T-cell (primary cell): ENCODE results near the gene WNK1. TPM values are rescaled to one million over a fixed set of nuclear protein-coding genes. Genes with fewer than 3 reads are reported as not detected.

Source experiments
- ATAC-seq, 4 experiments: fragments of 200-7000 bp in 3 of 4; fragments of 150-1000 bp in 1 of 4; cut with Tn5 transposase; replicated peaks in 1 of 4; 1 replicate in 3 of 4; 2 replicates in 1 of 4; pipeline ENCODE4 v1.10.0; 2021; ENCODE audit warnings: moderate library complexity in 3 of 4, mild to moderate bottlenecking in 2 of 4, moderate number of reproducible peaks in 1 of 4
- CTCF ChIA-PET, 2 donors: fragments of 300-600 bp; sonication (Branson Sonifier 250); formaldehyde crosslinking; loops; one replicate each; lab custom pipeline; 2022; ENCODE audit warnings: antibody characterized with exemption in 2 of 2; lab: Charles Lee
- POLR2A ChIA-PET, 2 donors: fragments of 300-600 bp; sonication (Branson Sonifier 250); formaldehyde crosslinking; loops; one replicate each; lab custom pipeline; 2022; ENCODE audit warnings: antibody characterized with exemption in 2 of 2; lab: Charles Lee
- DNase-seq, 35 experiments: peaks; one replicate each; pipeline versions ENCODE4 v3.0.0 to v3.0.0-alpha.2; 2013 to 2023
- H3K27ac ChIP-seq: one replicate; pipeline ENCODE4 v1.5.1; 2013; ENCODE audit warnings: low read length
- H3K27me3 ChIP-seq, 2 experiments: replicated peaks in 1 of 2; 1 replicate in 1 of 2; 2 replicates in 1 of 2; pipeline versions ENCODE4 v1.6.1 to v1.7.0; 2013; ENCODE audit warnings: low read length in 1 of 2, mixed read lengths in 1 of 2; ENCODE audit not compliant: control insufficient read depth in 2 of 2, insufficient read depth in 2 of 2; ENCODE audit errors: extremely low read depth in 1 of 2
- H3K36me3 ChIP-seq, 2 donors: 1 replicate in 1 of 2; 2 replicates in 1 of 2; pipeline versions ENCODE4 v1.6.1 to v1.7.0; 2013; ENCODE audit warnings: low read length in 1 of 2; ENCODE audit not compliant: control insufficient read depth in 2 of 2, insufficient read depth in 1 of 2; ENCODE audit errors: extremely low read depth in 1 of 2
- H3K4me1 ChIP-seq, 2 experiments: 1 replicate in 1 of 2; 2 replicates in 1 of 2; pipeline versions ENCODE4 v1.6.1 to v1.7.0; 2013; ENCODE audit warnings: low read length in 2 of 2, mixed read lengths in 1 of 2; ENCODE audit not compliant: insufficient read depth in 2 of 2, control insufficient read depth in 1 of 2; ENCODE audit errors: extremely low read depth in 1 of 2
- H3K4me3 ChIP-seq, 2 donors: 1 replicate in 1 of 2; 2 replicates in 1 of 2; pipeline versions ENCODE4 v1.5.1 to v1.7.0; 2013; ENCODE audit warnings: mild to moderate bottlenecking in 2 of 2, low read length in 1 of 2, moderate library complexity in 1 of 2; ENCODE audit not compliant: control insufficient read depth in 1 of 2; ENCODE audit errors: extremely low read depth in 1 of 2
- H3K9me3 ChIP-seq: 2 replicates; pipeline ENCODE4 v1.7.0; 2013
- H3K27ac Mint-ChIP-seq, 2 donors: one replicate each; pipeline ENCODE4 v1.8.0; 2020 to 2021; ENCODE audit warnings: mild to moderate bottlenecking in 2 of 2, mixed read lengths in 2 of 2
- H3K27me3 Mint-ChIP-seq, 2 donors: one replicate each; pipeline ENCODE4 v1.8.0; 2021 to 2022; ENCODE audit warnings: mixed read lengths in 2 of 2
- H3K36me3 Mint-ChIP-seq: one replicate; pipeline ENCODE4 v1.8.0; 2021; ENCODE audit warnings: mixed read lengths
- H3K4me1 Mint-ChIP-seq, 3 donors: one replicate each; pipeline ENCODE4 v1.8.0; 2020 to 2022; ENCODE audit warnings: mixed read lengths in 3 of 3, mild to moderate bottlenecking in 1 of 3
- H3K4me3 Mint-ChIP-seq, 3 donors: one replicate each; pipeline ENCODE4 v1.8.0; 2020 to 2022; ENCODE audit warnings: mild to moderate bottlenecking in 3 of 3, mixed read lengths in 3 of 3, moderate library complexity in 3 of 3
- H3K9me3 Mint-ChIP-seq, 3 donors: one replicate each; pipeline ENCODE4 v1.8.0; 2020 to 2022; ENCODE audit warnings: mixed read lengths in 3 of 3
- WGBS: methylation state at CpG from one replicate; pipeline ENCODE4 v1.1.5; 2013; ENCODE audit warnings: missing lambda C conversion rate; ENCODE audit not compliant: insufficient coverage; 5-methylcytosine and 5-hydroxymethylcytosine counted together
- total RNA-seq, 35 experiments: library from RNA in 6 of 35; stranded (reverse) in 6 of 35; fragments of 120-200 nt in 1 of 35; gene quantifications; one replicate each; pipeline versions ENCODE4 v1.2.1 to v1.2.4 and lab custom pipeline; 2013 to 2026

Gene WNK1
- total RNA-seq, 5 donors from 2014 or later (not counting 1 experiment from before 2014, with no cell fraction given): 168 to 287 (median 179) TPM

- no peaks in the 10 kb centered on the region for H3K36me3 Mint-ChIP-seq
- H3K27ac ChIP-seq: peak overlapping the region; percentile 15
- WGBS: 72% methylated on average over 2 of the region's 5 CpGs
- peaks cover 78 to 91% (median 82%) of the 10 kb centered on the region in 3 donors for H3K4me1 Mint-ChIP-seq
- peak in 3 of 4 experiments; percentile 28 to 65 (median 34) for ATAC-seq
- peak in 8 of 35 experiments; percentile 2 to 33 (median 12) for DNase-seq
- peaks cover 0 to 4% of the 10 kb centered on the region in 2 donors for H3K36me3 ChIP-seq
- POLR2A ChIA-PET: interaction anchor here in 1 of 2 donors (0.6 to 2.6 kb wide), 2 partner anchors 32 to 41 kb away, joined by 3 to 13 read pairs; no protein-coding TSS in a partner anchor
- H3K4me1 ChIP-seq: peaks cover 31 to 65% of the 10 kb centered on the region in 2 experiments
- no peaks in the 10 kb centered on the region for H3K27me3 Mint-ChIP-seq
- H3K27me3 ChIP-seq: no peaks in the 10 kb centered on the region
- H3K4me3 Mint-ChIP-seq: peak overlapping the region in 1 of 3 donors; percentile 48
- CTCF ChIA-PET: interaction anchor here (0.7 to 3.4 kb wide), 4 partner anchors 10 to 90 kb away, joined by 3 to 60 read pairs (median 5); partner anchors contain the start of gene WNK1 (in 1 of the 2)
- peak overlapping the region; percentile 78 to 86 for H3K27ac Mint-ChIP-seq
- H3K4me3 ChIP-seq: no peak overlapping the region
- no peaks in the 10 kb centered on the region for H3K9me3 ChIP-seq
- peaks cover 2 to 7% (median 3%) of the 10 kb centered on the region in 3 donors for H3K9me3 Mint-ChIP-seq
These were observed 25.9 kb upstream of the WNK1 start for GRCh38 chr12:726281-727140.

GRCh38 chr12:727321-727720, 25.1 kb upstream of the WNK1 start:
- Histone ChIP-seq H3K4me1 (peaks cover 33 to 64% of the 10 kb centered on the region in 2 experiments), H3K27me3 (no peaks in the 10 kb centered on the region), H3K27ac (no peak overlapping the region), H3K9me3 (no peaks in the 10 kb centered on the region), H3K4me3 (no peak overlapping the region), H3K36me3 (peaks cover 0 to 4% of the 10 kb centered on the region in 2 donors)
- Mint-ChIP-seq H3K36me3 (no peaks in the 10 kb centered on the region), H3K4me3 (peak overlapping the region in 1 of 3 donors; percentile 4), H3K27ac (peak overlapping the region; percentile 78 to 86), H3K9me3 (peaks cover 2 to 7% (median 3%) of the 10 kb centered on the region in 3 donors), H3K27me3 (no peaks in the 10 kb centered on the region), H3K4me1 (peaks cover 74 to 83% (median 79%) of the 10 kb centered on the region in 3 donors)
- WGBS: 98% methylated on average over 5 of the region's 6 CpGs
- ChIA-PET POLR2A (interaction anchor here (0.6 to 2.6 kb wide), 4 partner anchors 15 to 42 kb away, joined by 3 to 13 read pairs (median 6); partner anchors contain the start of gene WNK1 (in 1 of the 2)), CTCF (interaction anchor here (0.7 to 3.4 kb wide), 6 partner anchors 9 to 89 kb away, joined by 3 to 60 read pairs (median 6); partner anchors contain the start of gene WNK1 (in 1 of the 2))
- ATAC-seq: no peak
- no peak for DNase-seq

GRCh38 chr12:728781-729180, 23.6 kb upstream of the WNK1 start:
- WGBS: 0% methylated on average over 2 of the region's 2 CpGs
- peaks cover 33 to 61% of the 10 kb centered on the region in 2 experiments for H3K4me1 ChIP-seq
- DNase-seq (peak in 28 of 35 experiments; percentile 13 to 74 (median 42)), ATAC-seq (peak; percentile 81 to 93 (median 84))
- Mint-ChIP-seq H3K4me1 (peaks cover 63 to 69% (median 67%) of the 10 kb centered on the region in 3 donors), H3K27me3 (no peaks in the 10 kb centered on the region), H3K9me3 (peaks cover 2 to 7% (median 3%) of the 10 kb centered on the region in 3 donors), H3K27ac (peak overlapping the region; percentile 89 to 91), H3K4me3 (peak overlapping the region in 1 of 3 donors; percentile 25), H3K36me3 (no peaks in the 10 kb centered on the region)
- H3K36me3 ChIP-seq: peaks cover 0 to under 1% of the 10 kb centered on the region in 2 donors
- H3K27me3 ChIP-seq: no peaks in the 10 kb centered on the region
- POLR2A ChIA-PET: interaction anchor here (0.6 to 2.6 kb wide), 9 partner anchors 21 to 80 kb away, joined by 3 to 13 read pairs (median 4); partner anchors contain the start of gene WNK1 (in 1 of the 2)
- no peaks in the 10 kb centered on the region for H3K9me3 ChIP-seq
- H3K27ac ChIP-seq: peak overlapping the region; percentile 82
- H3K4me3 ChIP-seq: no peak overlapping the region
- CTCF ChIA-PET: interaction anchor here (0.5 to 3.4 kb wide), 10 partner anchors 16 to 864 kb away, joined by 3 to 60 read pairs (median 3); partner anchors contain the start of gene WNK1 (in 2 of the 2)

GRCh38 chr12:729221-729620, 23.2 kb upstream of the WNK1 start:
- POLR2A ChIA-PET: interaction anchor here (0.6 to 2.6 kb wide), 8 partner anchors 21 to 81 kb away, joined by 3 to 13 read pairs (median 4); partner anchors contain the start of gene WNK1 (in 1 of the 2)
- DNase-seq: no peak
- peak overlapping the region; percentile 89 to 91 for H3K27ac Mint-ChIP-seq
- no peaks in the 10 kb centered on the region for H3K27me3 ChIP-seq
- no peaks in the 10 kb centered on the region for H3K36me3 Mint-ChIP-seq
- no peaks in the 10 kb centered on the region for H3K36me3 ChIP-seq
- peaks cover 2 to 7% (median 3%) of the 10 kb centered on the region in 3 donors for H3K9me3 Mint-ChIP-seq
- H3K27me3 Mint-ChIP-seq: no peaks in the 10 kb centered on the region
- no peaks in the 10 kb centered on the region for H3K9me3 ChIP-seq
- peak overlapping the region in 1 of 3 donors; percentile 25 for H3K4me3 Mint-ChIP-seq
- H3K4me1 ChIP-seq: peaks cover 31 to 57% of the 10 kb centered on the region in 2 experiments
- peak in 1 of 4 experiments; percentile 19 for ATAC-seq
- H3K27ac ChIP-seq: peak overlapping the region; percentile 82
- no peak overlapping the region for H3K4me3 ChIP-seq
- H3K4me1 Mint-ChIP-seq: peaks cover 58 to 65% (median 62%) of the 10 kb centered on the region in 3 donors
- CTCF ChIA-PET: interaction anchor here (0.6 to 3.4 kb wide), 7 partner anchors 22 to 863 kb away, joined by 3 to 60 read pairs (median 3); partner anchors contain the start of gene WNK1 (in 1 of the 2)

GRCh38 chr12:730550-730949, 21.8 kb upstream of the WNK1 start:
- ATAC-seq: no peak
- peaks cover 2 to 7% (median 3%) of the 10 kb centered on the region in 3 donors for H3K9me3 Mint-ChIP-seq
- ChIA-PET CTCF (no interaction called here), POLR2A (no interaction called here)
- H3K4me3 Mint-ChIP-seq: no peak overlapping the region
- no peak overlapping the region for H3K4me3 ChIP-seq
- no peaks in the 10 kb centered on the region for H3K27me3 ChIP-seq
- peak overlapping the region; percentile 87 to 91 for H3K27ac Mint-ChIP-seq
- H3K4me1 Mint-ChIP-seq: peaks cover 49 to 53% (median 51%) of the 10 kb centered on the region in 3 donors
- H3K36me3 ChIP-seq: no peaks in the 10 kb centered on the region
- no peaks in the 10 kb centered on the region for H3K9me3 ChIP-seq
- H3K36me3 Mint-ChIP-seq: no peaks in the 10 kb centered on the region
- no CpG with 5 or more reads among the region's 9 CpGs for WGBS
- H3K4me1 ChIP-seq: peaks cover 26 to 44% of the 10 kb centered on the region in 2 experiments
- DNase-seq: no peak
- peak overlapping the region; percentile 0 for H3K27ac ChIP-seq
- no peaks in the 10 kb centered on the region for H3K27me3 Mint-ChIP-seq
